NCI-H1436 treated with DMSO at 0.1 percent for 48 hours (cell line): Measurements from ENCODE around the gene DUSP22.

ENCODE experiments used
- DNase-seq: peaks from one replicate; lab custom pipeline; 2025; lab: John Stamatoyannopoulos, UW

The DUSP22 gene

DNA sequence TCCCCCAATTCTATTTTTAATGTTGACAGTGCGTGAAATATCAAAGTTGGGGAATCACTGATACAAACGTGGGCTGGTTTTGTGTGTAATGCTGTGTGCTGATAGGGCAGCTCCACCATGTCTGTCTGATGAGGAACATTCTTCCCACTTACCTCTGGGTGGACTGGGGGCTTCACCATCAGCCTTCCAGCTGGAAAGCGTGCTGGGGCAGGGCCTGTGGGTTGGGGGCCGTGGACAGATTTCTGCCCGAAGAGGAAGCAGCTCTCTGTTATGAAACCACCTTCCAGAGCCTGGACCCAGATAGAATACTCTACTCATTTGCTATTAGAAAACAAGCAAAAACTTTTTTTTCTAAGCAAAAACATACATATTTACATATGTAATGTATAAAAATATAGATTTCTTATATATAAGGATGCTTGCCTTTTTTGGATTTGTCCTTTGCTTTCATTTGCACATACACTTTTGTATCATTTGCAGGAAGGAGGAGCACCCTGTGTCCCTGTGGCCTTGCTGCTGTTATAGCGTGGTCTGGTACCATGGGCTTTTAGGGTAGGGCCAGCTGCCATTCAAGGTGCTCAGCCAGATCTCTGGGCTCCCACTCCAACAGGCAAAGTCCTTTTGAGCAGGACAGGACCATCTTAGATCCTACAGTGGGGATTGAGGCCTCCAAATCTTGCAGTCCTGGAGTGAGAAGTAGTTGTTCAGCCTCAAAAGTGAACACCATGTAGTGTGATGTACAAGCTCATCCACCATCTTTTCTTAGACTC is 48.1 kb downstream of the DUSP22 start:
- DNase-seq: no peak

DNA sequence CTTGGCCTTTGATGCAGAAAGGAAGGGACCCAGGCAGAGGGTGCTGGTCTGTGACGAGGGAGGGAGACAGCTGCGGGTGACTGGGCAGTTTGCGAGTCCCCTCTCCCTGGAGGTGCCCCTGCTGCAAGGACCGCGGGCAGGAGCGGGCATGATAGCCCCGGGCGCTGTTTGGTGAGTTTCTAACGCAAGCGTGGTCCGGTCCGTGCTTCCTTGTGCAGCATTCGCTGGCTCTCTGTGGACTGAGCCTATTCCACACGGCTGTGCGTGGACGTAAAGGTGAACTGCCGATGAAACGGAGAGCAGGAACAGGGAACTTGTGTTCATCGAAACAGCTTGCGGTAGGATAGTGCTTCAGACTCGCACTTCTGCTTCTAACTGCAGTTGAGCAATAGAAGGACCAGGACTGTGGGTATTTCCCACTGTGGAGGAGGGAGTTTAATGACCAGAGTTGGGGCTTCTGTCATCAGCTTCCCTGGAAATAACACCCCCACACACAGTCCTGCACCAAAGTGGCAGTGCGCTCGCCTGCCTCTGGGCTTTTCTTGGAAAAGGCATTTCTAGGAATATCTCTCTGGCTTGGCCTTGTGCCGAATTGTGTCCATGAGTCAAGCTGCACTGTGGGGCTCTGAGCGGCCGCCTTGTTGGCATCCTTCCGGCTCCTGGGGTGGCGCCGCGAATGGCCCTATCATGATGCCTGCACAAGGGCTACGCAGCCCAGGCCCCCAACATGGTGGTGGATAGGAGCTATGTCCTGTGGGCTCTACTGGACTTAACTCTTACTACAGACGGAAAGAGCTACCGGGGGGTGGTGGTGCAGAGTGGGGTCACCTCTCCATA is 48.9 kb downstream of the DUSP22 start:
- DNase-seq: no peak

GRCh38 chr6:341914-342831 is 49.9 kb downstream of the DUSP22 start:
- DNase-seq: no peak

- DNase-seq: no peak
Measured at GRCh38 chr6:342832-343179, 50.5 kb downstream of the DUSP22 start.

DNA sequence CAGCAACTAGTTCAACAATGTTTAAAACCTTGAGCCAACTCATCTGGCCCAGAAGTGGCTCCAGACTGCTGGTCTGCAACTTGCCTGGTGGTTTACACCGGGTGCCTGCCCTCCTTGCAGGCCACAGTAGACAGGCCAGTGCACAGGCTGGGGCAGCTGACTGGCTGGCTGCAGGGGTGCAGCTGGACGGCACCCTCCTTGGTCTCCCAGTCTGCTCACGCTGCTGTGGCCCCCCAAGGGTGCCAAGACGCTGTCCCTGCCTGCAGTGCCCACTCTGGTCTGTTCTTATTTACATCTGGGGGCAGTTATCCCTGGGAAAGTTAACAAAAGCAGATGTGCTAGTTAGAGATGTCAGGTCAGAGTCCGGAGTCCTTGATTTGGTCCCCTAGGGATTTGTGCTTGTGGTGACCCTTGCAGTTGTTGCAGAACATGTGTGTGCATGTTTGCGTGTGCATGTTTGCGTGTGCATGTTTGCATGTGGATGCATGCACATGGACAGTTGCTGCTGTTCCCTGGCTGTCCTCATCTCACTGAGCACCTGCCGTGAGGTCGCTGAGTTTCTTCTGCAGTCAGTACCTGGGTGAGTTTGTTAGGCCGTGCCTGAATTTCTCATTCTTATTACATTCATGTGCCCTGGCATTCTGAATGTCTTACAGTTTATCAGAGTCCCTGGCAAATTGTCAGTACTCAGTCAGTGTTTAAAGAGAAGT is 51.1 kb downstream of the DUSP22 start:
- no peak for DNase-seq

DNA sequence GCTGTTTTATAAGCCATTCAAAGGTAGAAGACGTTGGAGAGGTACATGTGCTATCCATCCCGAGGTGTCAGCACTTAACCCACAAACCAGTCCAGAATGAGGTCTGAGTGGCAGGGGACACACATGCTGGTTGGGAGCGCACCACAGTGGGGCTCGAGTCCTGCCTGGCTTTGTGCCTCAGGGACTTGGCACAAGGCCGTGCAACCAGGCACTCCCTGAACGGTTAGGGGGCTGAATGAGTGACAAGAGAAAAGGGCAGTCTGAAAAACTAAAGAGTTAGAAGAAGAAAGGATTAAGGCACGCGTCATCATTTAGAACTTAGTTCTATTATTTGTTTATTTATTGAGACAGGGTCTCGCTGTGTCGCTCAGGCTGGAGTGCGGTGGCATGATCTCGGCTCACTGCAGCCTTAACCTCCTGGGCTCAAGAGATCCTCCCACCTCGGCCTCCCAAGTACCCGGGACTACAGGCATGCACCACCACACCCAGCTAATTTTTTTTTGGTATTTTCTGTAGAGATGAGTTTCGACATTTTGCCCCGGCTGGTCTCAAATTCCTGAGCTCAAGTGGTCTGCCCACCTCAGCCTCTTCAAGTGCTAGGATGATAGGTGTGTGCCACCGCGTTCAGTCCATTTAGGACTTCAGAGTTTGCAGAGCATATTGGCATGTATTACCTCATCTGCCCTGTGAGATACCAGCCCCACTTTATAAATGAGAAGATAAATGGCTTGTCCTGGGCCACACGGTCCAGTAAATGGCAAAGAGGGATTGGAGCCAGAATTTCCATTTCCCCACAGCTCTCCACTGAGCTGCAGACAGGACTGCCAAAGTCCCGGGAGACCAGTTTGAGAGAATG is 51.9 kb downstream of the DUSP22 start:
- no peak for DNase-seq

DNA sequence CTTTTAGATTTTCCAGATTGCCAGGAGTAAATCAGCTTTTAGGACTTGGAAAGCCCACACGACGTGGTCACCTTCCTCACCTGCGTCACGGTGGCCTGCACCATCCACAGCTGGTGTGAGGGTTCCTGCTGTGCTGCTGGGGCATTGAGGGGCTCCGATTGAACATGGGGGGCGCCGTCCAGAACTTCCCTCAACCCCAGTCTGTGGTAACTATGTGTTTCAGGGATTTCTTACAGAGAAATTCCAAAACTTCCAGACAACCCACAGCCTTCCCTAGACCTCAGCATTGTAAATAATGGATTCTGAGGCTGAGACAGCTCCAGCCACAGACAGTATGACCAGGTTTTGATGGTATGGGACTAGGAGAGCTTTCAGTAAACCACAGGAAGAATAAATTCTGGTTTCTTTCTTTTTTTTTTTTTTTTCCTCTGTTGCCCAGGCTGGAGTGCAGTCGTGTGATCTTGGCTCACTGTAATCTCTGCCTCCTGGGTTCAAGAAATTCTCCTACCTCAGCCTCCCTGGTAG is 52.6 kb downstream of the DUSP22 start:
- DNase-seq: no peak

GRCh38 chr6:345747-346385 is 53.6 kb downstream of the DUSP22 start:
- no peak for DNase-seq

- DNase-seq: no peak
Measured at GRCh38 chr6:346386-347030, 54.2 kb downstream of the DUSP22 start.

GRCh38 chr6:347232-347631 is 54.9 kb downstream of the DUSP22 start:
- DNase-seq: no peak

GRCh38 chr6:347951-348859 is 55.9 kb downstream of the DUSP22 start:
- DNase-seq: no peak

DNA sequence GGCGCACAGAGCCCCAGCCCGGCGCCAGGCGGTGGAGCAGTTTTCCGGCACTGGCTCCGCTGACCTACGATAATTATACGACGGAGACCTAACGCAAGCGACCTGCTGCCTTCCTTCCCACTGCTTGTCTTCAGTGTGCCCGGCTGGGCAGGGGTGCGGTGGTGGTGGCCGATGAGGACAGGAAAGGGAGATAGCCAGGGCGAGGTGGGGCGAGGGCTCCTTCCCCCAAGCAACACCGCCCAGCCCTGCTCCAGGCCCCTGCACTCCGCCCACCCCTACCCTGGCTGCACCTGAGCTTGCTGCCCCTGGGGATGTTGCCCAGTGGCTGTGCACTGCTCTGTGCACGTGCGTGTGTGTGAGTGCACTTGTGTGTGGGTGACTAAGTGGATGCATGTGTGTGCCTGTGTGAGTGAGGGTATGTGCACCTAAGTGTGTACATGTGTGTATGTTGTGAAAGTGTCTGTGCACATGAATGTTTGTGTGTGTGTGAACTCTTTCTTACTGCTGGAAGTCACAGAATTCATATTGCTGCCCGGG is 56.6 kb downstream of the DUSP22 start:
- no peak for DNase-seq

GRCh38 chr6:349491-349921 is 57.2 kb downstream of the DUSP22 start:
- no peak for DNase-seq

DNA sequence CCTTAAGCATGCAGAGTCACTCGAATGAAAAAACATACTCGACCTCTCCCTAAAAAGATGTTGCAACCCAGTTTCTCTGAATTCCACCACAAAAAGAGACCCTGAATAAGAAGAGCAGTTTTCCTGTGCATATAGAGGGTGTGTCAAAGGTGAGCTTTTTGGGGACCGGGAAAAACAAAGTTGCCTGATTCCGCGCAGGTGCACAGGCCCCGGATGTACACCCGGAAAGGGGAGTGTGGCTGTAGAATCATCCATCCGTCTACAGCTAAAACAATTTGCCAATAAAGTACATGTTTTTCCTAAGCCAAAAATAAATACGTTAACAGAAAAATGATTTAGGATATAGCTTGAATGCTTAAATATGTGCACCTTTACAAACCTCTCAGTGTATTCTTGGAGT is 58.1 kb downstream of the DUSP22 start:
- DNase-seq: no peak

GRCh38 chr6:351011-351866 is 59.0 kb downstream of the DUSP22 start:
- DNase-seq: no peak

DNA sequence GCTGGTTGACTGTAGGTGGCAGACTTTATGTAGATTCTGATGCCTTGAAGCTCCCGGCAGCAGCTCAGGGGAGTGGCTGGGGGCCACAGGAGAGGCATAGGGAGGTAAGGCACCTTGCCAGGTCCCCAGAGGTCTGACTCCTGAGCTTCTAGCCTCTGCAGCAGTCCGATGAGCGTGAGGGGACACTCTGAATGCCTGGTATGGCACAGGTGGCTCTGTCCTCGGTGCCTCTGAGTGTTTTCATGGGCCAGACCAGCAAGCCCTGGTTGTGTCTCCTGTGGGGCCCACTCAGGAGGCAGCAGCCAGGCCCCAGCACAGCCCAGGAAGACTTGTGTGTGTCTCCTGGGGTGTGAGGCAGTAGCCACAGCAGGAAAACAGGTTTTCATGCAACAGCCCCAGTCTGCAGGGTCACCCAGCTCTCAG is 59.6 kb downstream of the DUSP22 start:
- DNase-seq: no peak

GRCh38 chr6:352474-352873 is 60.2 kb downstream of the DUSP22 start:
- DNase-seq: no peak
